HL-60 (cell line): Measurements from ENCODE around the gene SPNS2.

Experiments
- DNase-seq, 2 experiments: peaks; one replicate each; pipeline ENCODE4 v3.0.0-alpha.2; 2010 to 2020; ENCODE audit warnings: low read depth in 1 of 2, low spot score in 1 of 2
- H3K27ac ChIP-seq: fragments of 250-450 bp; sonication (Bioruptor Pico); replicated peaks from 2 replicates; pipeline ENCODE4 v1.5.1; 2020; ENCODE audit warnings: mild to moderate bottlenecking, moderate library complexity
- H3K27me3 ChIP-seq: fragments of 250-450 bp; sonication (Bioruptor Pico); 2 replicates; pipeline ENCODE4 v1.5.1; 2021; ENCODE audit warnings: mild to moderate bottlenecking, moderate library complexity; ENCODE audit not compliant: insufficient read depth, poor library complexity, severe bottlenecking
- H3K4me3 ChIP-seq: replicated peaks from 2 replicates; pipeline ENCODE4 v1.5.1; 2011; ENCODE audit warnings: mild to moderate bottlenecking, control low read depth, low read length; ENCODE audit not compliant: insufficient read depth
- CTCF ChIP-seq: IDR thresholded peaks from one replicate; pipeline ENCODE4 v1.5.1; 2011; ENCODE audit warnings: low read length, control low read depth, inconsistent platforms; ENCODE audit not compliant: insufficient read depth
- GABPA ChIP-seq: IDR thresholded peaks from 2 replicates; pipeline ENCODE4 v1.6.1; 2012; ENCODE audit warnings: low read depth
- POLR2AphosphoS5 ChIP-seq: IDR thresholded peaks from 2 replicates; pipeline ENCODE4 v1.6.1; 2012; ENCODE audit warnings: low read depth
- REST ChIP-seq: IDR thresholded peaks from 2 replicates; pipeline ENCODE4 v1.6.1; 2012; ENCODE audit warnings: low read depth; ENCODE audit not compliant: insufficient replicate concordance
- SPI1 ChIP-seq: IDR thresholded peaks from 2 replicates; pipeline ENCODE4 v1.6.1; 2012; ENCODE audit warnings: low read depth, mild to moderate bottlenecking, borderline replicate concordance

The SPNS2 gene

GRCh38 chr17:4539025-4539424 lies 40.3 kb downstream of the SPNS2 start:
- no peak for TF ChIP-seq GABPA
- TF ChIP-seq CTCF = no peak
- no peak for TF ChIP-seq REST

GRCh38 chr17:4539576-4540223 lies 41.0 kb downstream of the SPNS2 start:
- no peak for DNase-seq
- Histone ChIP-seq H3K27ac (no peak overlapping the region), H3K27me3 (no peaks in the 10 kb centered on the region), H3K4me3 (no peak overlapping the region)
- TF ChIP-seq POLR2AphosphoS5 (no peak), GABPA (no peak), REST (no peak)

More at GRCh38 chr17:4539025-4539424, 40.3 kb downstream of the SPNS2 start:
- no peak for DNase-seq
- no peak overlapping the region for H3K27ac ChIP-seq
- no peaks in the 10 kb centered on the region for H3K27me3 ChIP-seq
- no peak overlapping the region for H3K4me3 ChIP-seq

GRCh38 chr17:4540224-4540651 lies 41.6 kb downstream of the SPNS2 start:
- Histone ChIP-seq H3K27me3 (no peaks in the 10 kb centered on the region), H3K4me3 (no peak overlapping the region), H3K27ac (no peak overlapping the region)
- no peak for DNase-seq
- no peak for TF ChIP-seq GABPA
- no peak for TF ChIP-seq POLR2AphosphoS5
- TF ChIP-seq CTCF = no peak
- TF ChIP-seq REST = no peak
- TF ChIP-seq SPI1 = no peak
